Left lung (tissue), 10 donors: Measurements from ENCODE around the gene NGRN. TPM values are rescaled to one million over a fixed set of nuclear protein-coding genes. Genes with fewer than 3 reads are reported as not detected.

ENCODE experiments used
- ATAC-seq: fragments of 200-7000 bp; cut with Tn5 transposase; one replicate; pipeline ENCODE4 v1.9.1; 2020; ENCODE audit warnings: moderate library complexity
- DNase-seq, 4 donors: peaks; one replicate each; pipeline ENCODE4 v3.0.0-alpha.2; 2013 to 2020
- H3K27ac ChIP-seq, 2 donors: fragments of 200-600 bp; sonication (generic) in 1 of 2; one replicate each; pipeline versions ENCODE4 v1.5.0 to v1.8.0; 2020 to 2021
- H3K27me3 ChIP-seq, 2 donors: fragments of 200-600 bp; sonication (generic) in 1 of 2; one replicate each; pipeline versions ENCODE4 v1.5.0 to v1.8.0; 2020 to 2021
- H3K36me3 ChIP-seq, 2 donors: fragments of 200-600 bp; sonication (generic) in 1 of 2; one replicate each; pipeline versions ENCODE4 v1.5.0 to v1.8.0; 2020 to 2021
- H3K4me1 ChIP-seq, 2 donors: fragments of 200-600 bp; one replicate each; pipeline ENCODE4 v1.8.0; 2021
- H3K4me3 ChIP-seq, 2 donors: fragments of 200-600 bp; sonication (generic) in 1 of 2; one replicate each; pipeline versions ENCODE4 v1.5.0 to v1.8.0; 2020 to 2021; ENCODE audit warnings: mild to moderate bottlenecking in 1 of 2
- H3K9me3 ChIP-seq, 2 donors: fragments of 200-600 bp; sonication (generic) in 1 of 2; one replicate each; pipeline versions ENCODE4 v1.5.0 to v1.8.0; 2020 to 2021
- CTCF ChIP-seq, 2 donors: fragments of 200-600 bp; sonication (generic) in 1 of 2; IDR thresholded peaks; one replicate each; pipeline versions ENCODE4 v1.5.0 to v1.8.0; 2021; ENCODE audit warnings: antibody characterized with exemption in 2 of 2
- intact Hi-C, 2 donors: fragments of 100-400 bp; cut with DNase I; formaldehyde crosslinking; loops; one replicate each; pipeline versions ENCODE4 v1.11.2 to v1.14.2; 2022
- polyA plus RNA-seq, 6 donors: library from polyadenylated mRNA; unstranded; fragments of 120-200 nt; gene quantifications; one replicate each; pipeline ENCODE4 v1.2.1, GENCODE V29; 2013; ENCODE audit not compliant: insufficient read length in 6 of 6
- total RNA-seq, 2 donors: library from RNA; stranded (reverse); fragmentation: NEBNext Ultra II Directional; extraction: Animal tissue kit (Norgen Biotek cat#: 25700); gene quantifications; one replicate each; pipeline ENCODE4 v1.2.1, GENCODE V29; 2021
- donor health status: DM: no; HTN: yes; CAD: no.
- donor health status: DM: no; HTN: no; CAD: no.

The NGRN gene
- total and polyA plus RNA-seq, 8 donors, result 73.1 to 121 (median 109) TPM

- no peak for DNase-seq
- intact Hi-C loops, result no loop called here
- Histone ChIP-seq H3K36me3 (no peaks in the 10 kb centered on the region), H3K27me3 (no peaks in the 10 kb centered on the region), H3K4me3 (no peak overlapping the region), H3K4me1 (peaks cover 3 to 15% of the 10 kb centered on the region in 2 donors), H3K27ac (no peak overlapping the region), H3K9me3 (no peaks in the 10 kb centered on the region)
- ATAC-seq, result no peak
- TF ChIP-seq CTCF (IDR thresholded peaks at IDR 0.05), result no peak
These were observed 3.7 kb upstream of the NGRN start for GRCh38 chr15:90261811-90262210.

GRCh38 chr15:90262426-90262825 lies 3.0 kb upstream of the NGRN start:
- no peak overlapping the region for H3K27ac ChIP-seq
- intact Hi-C loops, result no loop called here
- H3K27me3 ChIP-seq, result no peaks in the 10 kb centered on the region
- no peak for DNase-seq
- no peaks in the 10 kb centered on the region for H3K9me3 ChIP-seq
- ATAC-seq, result no peak
- peaks cover 10 to 21% of the 10 kb centered on the region in 2 donors for H3K4me1 ChIP-seq
- H3K4me3 ChIP-seq, result no peak overlapping the region
- no peaks in the 10 kb centered on the region for H3K36me3 ChIP-seq
- no peak for TF ChIP-seq CTCF (IDR thresholded peaks at IDR 0.05)

DNA sequence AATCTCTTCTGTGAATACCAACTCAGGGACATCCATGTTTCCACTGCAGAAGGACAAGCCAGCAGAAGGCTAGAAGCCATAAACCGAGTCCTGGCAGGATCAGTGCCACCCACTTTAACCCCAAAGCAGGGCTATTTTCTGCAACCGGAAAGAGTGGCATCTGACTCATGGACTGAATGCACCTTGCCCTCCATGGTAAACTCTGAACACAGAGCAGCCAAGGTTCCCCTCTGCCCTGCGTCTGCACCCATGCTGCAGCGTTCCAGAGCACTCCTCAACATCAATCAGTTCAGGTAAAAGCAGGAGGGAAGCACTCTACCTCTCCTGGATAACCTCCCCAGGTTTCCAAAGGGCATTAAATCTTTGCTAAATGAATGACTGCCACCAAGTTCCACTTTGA lies 801 bp upstream of the NGRN start:
- no peaks in the 10 kb centered on the region for H3K27me3 ChIP-seq
- H3K9me3 ChIP-seq, result no peaks in the 10 kb centered on the region
- peak overlapping the region; percentile 97 to 98 for H3K27ac ChIP-seq
- intact Hi-C loops, result no loop called here
- no peak for TF ChIP-seq CTCF (IDR thresholded peaks at IDR 0.05)
- DNase-seq, result no peak
- peak overlapping the region; percentile 70 to 91 for H3K4me3 ChIP-seq
- H3K36me3 ChIP-seq, result peaks cover 0 to 16% of the 10 kb centered on the region in 2 donors
- ATAC-seq, result peak; percentile 7
- peaks cover 23 to 43% of the 10 kb centered on the region in 2 donors for H3K4me1 ChIP-seq

DNA sequence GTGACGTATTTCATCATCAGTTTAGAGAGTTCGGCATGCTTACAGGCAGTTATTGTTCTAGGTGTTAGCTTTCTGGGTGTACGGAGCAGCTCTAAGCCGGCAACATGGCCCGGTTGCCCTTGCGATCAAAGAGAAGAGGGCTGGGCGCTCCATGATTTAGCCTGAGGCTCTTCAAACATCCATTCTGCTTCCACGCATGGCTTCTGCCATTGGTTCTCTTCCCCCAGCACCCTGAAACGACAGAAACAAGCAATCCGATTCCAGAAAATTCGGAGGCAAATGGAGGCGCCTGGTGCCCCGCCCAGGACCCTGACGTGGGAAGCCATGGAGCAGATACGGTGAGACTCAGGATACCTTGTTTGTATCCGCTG lies 574 bp downstream of the NGRN start:
- H3K9me3 ChIP-seq, result no peaks in the 10 kb centered on the region
- peaks cover 0 to 29% of the 10 kb centered on the region in 2 donors for H3K36me3 ChIP-seq
- ATAC-seq, result peak; percentile 46
- intact Hi-C loops, result no loop called here
- peaks cover 29 to 56% of the 10 kb centered on the region in 2 donors for H3K4me1 ChIP-seq
- peak overlapping the region; percentile 97 to 98 for H3K27ac ChIP-seq
- peak overlapping the region; percentile 70 to 91 for H3K4me3 ChIP-seq
- peak in 2 of 4 donors; percentile 51 to 79 for DNase-seq
- H3K27me3 ChIP-seq, result no peaks in the 10 kb centered on the region
- TF ChIP-seq CTCF (IDR thresholded peaks at IDR 0.05), result no peak

GRCh38 chr15:90266485-90266884 lies 1.0 kb downstream of the NGRN start:
- ATAC-seq (no peak), DNase-seq (no peak)
- no peak for TF ChIP-seq CTCF (IDR thresholded peaks at IDR 0.05)
- no peaks in the 10 kb centered on the region for H3K27me3 ChIP-seq
- intact Hi-C loops, result no loop called here
- peaks cover 29 to 60% of the 10 kb centered on the region in 2 donors for H3K4me1 ChIP-seq
- H3K4me3 ChIP-seq, result peak overlapping the region; percentile 70 to 91
- peak overlapping the region; percentile 97 to 98 for H3K27ac ChIP-seq
- peaks cover 0 to 34% of the 10 kb centered on the region in 2 donors for H3K36me3 ChIP-seq
- H3K9me3 ChIP-seq, result no peaks in the 10 kb centered on the region
